GM23248 (cell line): ENCODE data around the gene CEP170.
"Not testable (repeated sequence)": the region's sequence is repeated elsewhere in the genome, so short reads cannot be mapped to it uniquely, and the experiment has no call there.

ENCODE experiments used
- EZH2 ChIP-seq: fragments of 200-600 bp; sonication (generic); IDR thresholded peaks from 2 replicates; pipeline ENCODE4 v1.6.1; 2018; ENCODE audit warnings: antibody characterized with exemption, mild to moderate bottlenecking; ENCODE audit not compliant: insufficient read depth, poor library complexity, severe bottlenecking
- EZH2phosphoT487 ChIP-seq: fragments of 200-600 bp; sonication (generic); IDR thresholded peaks from 2 replicates; pipeline ENCODE4 v1.6.1; 2018; ENCODE audit warnings: antibody characterized with exemption, moderate library complexity, mild to moderate bottlenecking, low read depth; ENCODE audit not compliant: insufficient read depth

GRCh38 chr1:243184787-243185186, 70.3 kb downstream of the CEP170 start:
- not testable (repeated sequence) for TF ChIP-seq EZH2, EZH2phosphoT487
